ENCODE results near the gene ANKRD13B.
"Not testable (repeated sequence)": the region's sequence is repeated elsewhere in the genome, so short reads cannot be mapped to it uniquely, and the experiment has no call there.

The ANKRD13B gene

GRCh38 chr17:29640981-29641642 lies 48.2 kb downstream of the ANKRD13B start:
- no peak for DNase-seq (ENCODE audit: low read depth in 2 of 3, low spot score in 2 of 3)

GRCh38 chr17:29642171-29642611 lies 49.3 kb downstream of the ANKRD13B start:
- DNase-seq (ENCODE audit: low read depth in 2 of 3, low spot score in 2 of 3), result no peak

- DNase-seq (ENCODE audit: low read depth in 2 of 3, low spot score in 2 of 3), result no peak
These were observed 50.9 kb downstream of the ANKRD13B start for GRCh38 chr17:29643817-29644160.

- DNase-seq (ENCODE audit: low read depth in 2 of 3, low spot score in 2 of 3), result no peak
These were observed 52.7 kb downstream of the ANKRD13B start for GRCh38 chr17:29645515-29646051.

- DNase-seq (ENCODE audit: low read depth in 2 of 3, low spot score in 2 of 3), result no peak
These were observed 55.1 kb downstream of the ANKRD13B start for GRCh38 chr17:29648005-29648404.

- DNase-seq (ENCODE audit: low read depth in 2 of 3, low spot score in 2 of 3), result no peak
These were observed 56.4 kb downstream of the ANKRD13B start for GRCh38 chr17:29649359-29649758.

- DNase-seq (ENCODE audit: low read depth in 2 of 3, low spot score in 2 of 3), result no peak
These were observed 57.5 kb downstream of the ANKRD13B start for GRCh38 chr17:29650396-29650795.

GRCh38 chr17:29651913-29652312 lies 59.0 kb downstream of the ANKRD13B start:
- not testable (repeated sequence) for DNase-seq (ENCODE audit: low read depth in 2 of 3, low spot score in 2 of 3)

- no peak for DNase-seq (ENCODE audit: low read depth in 2 of 3, low spot score in 2 of 3)
These were observed 60.0 kb downstream of the ANKRD13B start for GRCh38 chr17:29652976-29653375.

- no peak for DNase-seq (ENCODE audit: low read depth in 2 of 3, low spot score in 2 of 3)
These were observed 61.2 kb downstream of the ANKRD13B start for GRCh38 chr17:29653995-29654714.

GRCh38 chr17:29655323-29655722 lies 62.4 kb downstream of the ANKRD13B start:
- no peak for DNase-seq (ENCODE audit: low read depth in 2 of 3, low spot score in 2 of 3)

- DNase-seq (ENCODE audit: low read depth in 2 of 3, low spot score in 2 of 3), result no peak
These were observed 66.2 kb downstream of the ANKRD13B start for GRCh38 chr17:29659155-29659554.

GRCh38 chr17:29661213-29661612 lies 68.3 kb downstream of the ANKRD13B start:
- DNase-seq (ENCODE audit: low read depth in 2 of 3, low spot score in 2 of 3), result no peak

GRCh38 chr17:29663155-29663554 lies 70.2 kb downstream of the ANKRD13B start:
- no peak for DNase-seq (ENCODE audit: low read depth in 2 of 3, low spot score in 2 of 3)

Data from activated CD8-positive, alpha-beta memory T cell treated with anti-CD3 and anti-CD28 coated beads for 48 hours (primary cell).